HG02970 (cell line): Measurements from ENCODE around the gene SLC9B2.
A peak's percentile ranks its signal among the peaks of the same experiment; 100 is the strongest.
"Not testable (repeated sequence)": the region's sequence is repeated elsewhere in the genome, so short reads cannot be mapped to it uniquely, and the experiment has no call there.

ENCODE experiments used
- ATAC-seq: cut with Tn5 transposase; IDR thresholded peaks from one replicate; pipeline ENCODE4 v1.9.1; 2021; ENCODE audit warnings: mild to moderate bottlenecking, moderate library complexity, moderate number of reproducible peaks; ENCODE audit not compliant: unreplicated experiment, low FRiP score

The SLC9B2 gene

DNA sequence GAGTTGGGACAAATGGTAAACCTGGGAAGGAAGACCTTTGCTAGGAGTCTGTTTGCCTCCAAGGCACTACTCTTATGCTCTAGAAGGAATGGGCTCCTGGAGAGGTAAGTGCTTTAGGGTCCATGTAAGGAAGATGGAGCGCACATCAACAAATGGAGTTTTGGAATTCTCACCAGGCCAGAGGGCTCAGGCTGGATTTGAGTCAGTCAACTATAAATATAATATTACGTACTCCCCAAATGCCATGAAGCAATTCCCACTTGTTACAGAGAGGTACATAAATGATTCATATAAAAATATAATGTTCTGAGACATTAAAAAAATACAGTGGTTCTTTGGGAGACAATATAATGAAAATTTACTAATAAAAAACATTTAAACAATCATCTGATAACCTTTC, 55.4 kb downstream of the SLC9B2 start:
- ATAC-seq: no peak

DNA sequence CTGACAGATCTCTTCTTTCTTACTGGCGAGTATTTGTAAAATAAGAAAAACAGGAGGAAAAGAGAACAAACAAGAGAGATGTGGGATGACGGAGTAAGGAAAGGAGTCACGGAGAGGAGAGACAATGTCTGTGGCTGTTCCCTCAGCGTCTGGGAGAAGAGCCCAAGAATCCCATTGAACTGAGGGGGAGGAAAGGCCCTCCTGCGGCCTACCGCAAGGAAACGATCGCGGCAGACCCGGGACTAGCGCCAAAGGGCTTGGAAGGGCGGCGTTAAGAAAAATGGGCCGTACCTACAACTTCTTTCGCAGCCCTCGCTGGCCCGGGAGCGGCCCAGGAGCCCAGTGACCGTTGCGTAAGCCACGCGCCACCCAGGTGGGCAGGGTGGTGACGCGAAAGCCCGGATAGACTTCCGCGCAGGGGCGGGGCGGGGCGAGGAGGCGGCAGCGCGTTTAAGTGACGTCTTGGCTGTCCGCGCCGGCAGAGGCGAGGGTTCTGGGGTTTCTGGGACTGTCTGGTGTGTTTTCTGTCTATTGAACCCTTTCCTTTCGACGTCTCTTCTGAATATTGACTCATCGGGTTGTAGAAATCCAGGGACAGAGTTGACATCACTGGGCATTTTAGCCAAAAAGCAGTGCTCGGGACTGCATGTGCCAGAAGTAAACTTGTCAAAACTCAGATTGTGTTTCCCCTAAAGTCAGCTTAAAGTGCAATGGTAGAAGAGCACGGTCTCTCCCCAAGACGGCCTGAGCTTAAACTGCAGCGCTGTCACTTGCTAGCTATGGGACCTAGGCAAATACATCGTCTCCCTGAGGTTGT, 57.0 kb downstream of the SLC9B2 start, which contains the start of gene SLC9B1:
Gene SLC9B1, minus strand, starts transcription at position 398 of the 817 bp plus-strand sequence. CDS start 27,994 bp downstream, outside the sequence.
- peak; percentile 94 for ATAC-seq

DNA sequence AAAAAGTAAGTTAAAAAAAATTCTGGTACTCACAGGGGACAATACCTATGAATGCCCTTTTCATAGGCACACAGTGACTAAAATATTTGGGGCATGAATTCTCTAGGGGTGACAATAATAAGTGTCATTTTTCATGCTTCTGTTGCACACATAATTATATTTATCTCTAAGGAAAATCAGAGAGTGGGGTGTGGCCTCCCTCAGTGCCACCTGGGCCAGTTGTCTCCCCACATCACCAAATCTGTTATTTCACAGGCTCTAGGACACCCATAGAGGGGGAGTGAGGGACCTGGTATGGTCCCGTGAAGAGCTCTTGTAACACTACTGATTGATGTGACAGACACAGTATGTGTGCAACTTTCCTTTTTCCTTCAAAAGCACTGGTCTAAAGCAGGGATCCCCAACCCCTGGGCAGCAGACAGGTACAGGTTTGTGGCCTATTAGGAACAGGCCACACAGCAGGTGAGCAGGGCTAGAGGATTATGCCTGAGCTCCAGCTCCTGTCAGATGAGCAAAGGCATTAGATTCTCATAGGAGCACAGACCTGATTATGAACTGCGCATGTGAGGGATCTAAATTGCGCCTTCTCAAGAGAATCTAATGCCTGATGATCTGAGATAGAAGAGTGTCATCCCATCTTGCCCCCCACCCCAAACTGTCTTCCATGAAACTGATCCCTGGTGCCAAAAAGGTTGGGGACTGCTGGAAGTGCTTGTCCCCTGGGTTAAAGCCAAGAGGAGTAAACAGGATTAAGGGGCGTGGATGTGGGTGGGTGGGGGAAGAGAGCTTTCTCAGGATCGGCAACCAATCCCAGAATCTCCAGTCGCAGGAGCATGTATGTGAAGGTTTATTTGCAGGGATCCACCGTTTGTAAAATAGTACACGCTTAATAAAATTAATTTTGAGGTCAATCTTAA, 57.9 kb downstream of the SLC9B2 start:
- no peak for ATAC-seq

DNA sequence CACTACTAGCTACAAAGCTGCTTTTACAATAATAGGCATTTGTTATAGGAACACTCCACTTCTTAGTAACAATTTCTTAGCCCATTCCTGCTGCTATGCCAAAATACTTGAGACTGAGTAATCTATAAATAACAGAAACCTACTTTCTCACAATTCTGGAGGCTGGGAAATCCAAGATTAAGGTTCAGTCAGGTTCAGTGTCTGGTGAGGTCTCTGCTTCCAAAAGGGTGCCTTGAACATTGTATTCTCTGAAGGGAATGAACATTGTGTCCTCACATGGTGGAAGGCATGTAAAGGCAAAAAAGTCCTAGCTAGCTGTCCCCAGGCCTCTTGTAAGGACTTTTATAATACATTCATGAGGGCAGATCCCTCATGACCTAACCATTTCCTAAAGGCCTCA, 64.0 kb downstream of the SLC9B2 start:
- ATAC-seq: no peak

GRCh38 chr4:103012060-103012459, 64.5 kb downstream of the SLC9B2 start:
- no peak for ATAC-seq

DNA sequence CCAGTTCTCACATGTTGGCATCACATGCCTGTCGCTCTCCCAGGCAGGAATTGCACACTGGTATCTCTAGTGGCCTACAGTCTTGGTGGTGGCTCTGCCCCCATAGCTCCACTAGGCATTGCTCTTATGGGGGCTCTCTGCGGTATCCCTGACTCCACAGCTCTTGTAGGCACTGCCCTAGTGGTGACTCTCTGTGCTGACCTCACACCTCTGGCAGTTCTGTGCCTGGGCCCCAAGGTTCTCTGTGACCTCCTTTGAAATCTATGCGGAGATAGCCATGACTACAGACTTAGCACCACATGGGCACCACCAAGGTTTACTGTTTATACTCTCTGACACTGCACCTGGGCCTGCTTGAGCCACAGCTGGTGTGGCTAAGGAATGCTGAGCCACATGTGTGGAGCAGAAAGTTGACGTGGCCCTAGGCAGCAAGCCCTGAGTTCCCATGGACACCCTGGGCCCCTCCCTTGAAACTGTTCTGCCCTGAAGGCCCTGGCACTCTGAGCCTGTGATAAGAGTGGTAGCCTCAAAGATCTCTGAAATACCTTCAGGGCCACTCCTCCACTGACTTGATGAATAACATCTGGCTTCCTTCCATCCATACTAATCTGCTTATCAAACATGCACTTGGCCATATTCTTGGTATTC, 65.1 kb downstream of the SLC9B2 start:
- ATAC-seq: no peak

- ATAC-seq: no peak
Observed at GRCh38 chr4:103010804-103011203, 65.8 kb downstream of the SLC9B2 start.

DNA sequence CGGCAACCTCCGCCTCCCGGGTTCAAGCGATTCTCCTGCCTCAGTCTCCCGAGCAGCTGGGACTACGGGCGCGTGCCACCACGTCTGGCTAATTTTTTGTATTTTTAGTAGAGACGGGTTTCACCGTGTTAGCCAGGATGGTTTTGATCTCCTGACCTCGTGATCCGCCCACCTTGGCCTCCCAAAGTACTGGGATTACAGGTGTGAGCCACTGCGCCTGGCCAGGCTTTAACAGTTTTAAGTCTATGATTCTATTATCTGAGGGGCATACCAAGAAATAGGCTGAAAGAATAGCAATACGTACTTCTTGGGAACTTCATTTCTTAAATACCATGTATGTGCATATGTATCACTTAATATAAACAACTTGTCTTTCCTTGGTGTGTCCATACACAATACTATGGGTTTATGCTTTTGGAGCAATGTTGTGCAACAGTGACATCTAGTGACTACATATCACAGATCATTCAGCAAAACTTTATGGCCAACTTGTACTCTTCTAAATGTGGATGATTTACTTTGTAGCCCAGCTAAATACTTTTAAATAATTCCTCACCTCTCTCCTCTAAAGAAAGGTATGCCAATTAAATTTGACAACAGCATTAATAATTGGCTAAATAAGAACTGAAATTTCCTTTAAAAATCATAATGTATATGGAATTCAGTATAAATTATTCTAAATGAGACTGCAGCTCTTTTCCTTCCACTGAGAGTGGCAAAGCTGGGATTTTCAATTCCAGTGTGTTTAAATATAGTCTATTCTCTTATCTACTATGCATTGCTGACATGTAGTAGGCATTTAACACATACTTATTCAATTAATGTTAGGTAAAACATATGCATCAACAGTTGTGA, 67.5 kb downstream of the SLC9B2 start:
- ATAC-seq: no peak

DNA sequence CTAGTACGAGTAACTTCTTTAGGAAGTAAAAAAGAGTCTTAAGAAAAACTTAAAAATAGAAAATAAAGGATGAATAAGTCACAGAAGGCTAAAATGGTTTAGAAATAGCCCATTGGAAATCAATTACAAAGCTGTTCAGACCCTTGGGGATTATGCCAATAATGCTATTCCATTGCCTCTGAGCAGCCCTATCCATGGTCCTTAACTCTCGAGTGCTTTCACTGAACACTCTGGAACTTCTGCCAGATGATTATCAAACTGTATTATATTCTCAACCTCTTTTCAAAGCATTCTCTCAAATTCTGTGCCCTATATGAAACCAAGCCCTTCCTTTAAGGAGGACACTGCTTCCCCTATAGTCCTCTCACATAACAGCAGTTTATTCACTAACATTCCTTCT, 74.0 kb downstream of the SLC9B2 start:
- no peak for ATAC-seq

- ATAC-seq: no peak
Observed at GRCh38 chr4:102994803-102995202, 81.8 kb downstream of the SLC9B2 start.

DNA sequence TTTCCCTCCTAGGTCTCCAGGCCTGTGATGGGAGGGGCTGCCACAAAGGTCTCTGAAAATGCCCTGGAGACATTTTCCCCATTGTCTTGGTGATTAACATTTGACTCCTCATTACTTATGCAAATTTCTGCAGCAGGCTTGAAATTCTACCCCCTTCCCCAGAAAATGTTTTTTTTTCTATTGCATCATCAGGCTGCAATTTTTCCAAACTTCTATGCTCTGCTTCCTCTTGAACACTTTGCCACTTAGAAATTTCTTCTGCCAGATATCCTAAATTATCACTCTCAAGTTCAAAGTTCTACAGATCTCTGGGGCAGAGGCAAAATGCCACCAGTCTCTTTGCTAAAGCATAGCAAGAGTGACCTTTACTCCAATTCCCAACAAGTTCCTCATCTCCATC, 82.6 kb downstream of the SLC9B2 start:
- not testable (repeated sequence) for ATAC-seq

- no peak for ATAC-seq
Observed at GRCh38 chr4:102988429-102989020, 88.0 kb downstream of the SLC9B2 start.

DNA sequence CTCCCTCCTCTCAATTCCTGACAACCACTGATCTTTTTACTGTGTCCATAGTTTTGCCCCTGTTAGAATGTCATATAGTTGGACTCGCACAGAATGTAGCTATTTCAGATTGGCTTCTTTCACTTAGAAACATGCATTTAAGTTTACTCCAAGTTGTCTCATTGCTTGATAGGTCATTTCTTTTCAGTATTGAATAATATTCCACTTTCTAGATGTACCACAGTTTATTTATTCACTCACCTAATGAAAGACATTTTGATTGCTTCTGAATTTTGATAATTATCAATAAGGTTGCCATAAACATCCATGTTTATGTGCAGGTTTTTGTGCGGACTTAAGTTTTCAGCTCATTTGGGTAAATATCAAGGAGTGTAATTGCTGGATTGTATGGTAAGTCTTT, 95.6 kb downstream of the SLC9B2 start:
- no peak for ATAC-seq
